Glomerular endothelial cell (primary cell): ENCODE results near the gene COL9A2. TPM values are rescaled to one million over a fixed set of nuclear protein-coding genes. Genes with fewer than 3 reads are reported as not detected.

Experiments used
- DNase-seq: peaks from one replicate; pipeline ENCODE4 v3.0.0-alpha.2; 2011; ENCODE audit warnings: low read depth, low spot score; ENCODE audit errors: extremely low read depth
- total RNA-seq: library from RNA; depleted of rRNA; stranded (reverse); fragments of >200 nt; gene quantifications from 2 replicates; pipeline ENCODE4 v1.2.3, GENCODE V29; 2015

The COL9A2 gene
- total RNA-seq, 1 donor from 2014 or later: 0.12 TPM

DNA sequence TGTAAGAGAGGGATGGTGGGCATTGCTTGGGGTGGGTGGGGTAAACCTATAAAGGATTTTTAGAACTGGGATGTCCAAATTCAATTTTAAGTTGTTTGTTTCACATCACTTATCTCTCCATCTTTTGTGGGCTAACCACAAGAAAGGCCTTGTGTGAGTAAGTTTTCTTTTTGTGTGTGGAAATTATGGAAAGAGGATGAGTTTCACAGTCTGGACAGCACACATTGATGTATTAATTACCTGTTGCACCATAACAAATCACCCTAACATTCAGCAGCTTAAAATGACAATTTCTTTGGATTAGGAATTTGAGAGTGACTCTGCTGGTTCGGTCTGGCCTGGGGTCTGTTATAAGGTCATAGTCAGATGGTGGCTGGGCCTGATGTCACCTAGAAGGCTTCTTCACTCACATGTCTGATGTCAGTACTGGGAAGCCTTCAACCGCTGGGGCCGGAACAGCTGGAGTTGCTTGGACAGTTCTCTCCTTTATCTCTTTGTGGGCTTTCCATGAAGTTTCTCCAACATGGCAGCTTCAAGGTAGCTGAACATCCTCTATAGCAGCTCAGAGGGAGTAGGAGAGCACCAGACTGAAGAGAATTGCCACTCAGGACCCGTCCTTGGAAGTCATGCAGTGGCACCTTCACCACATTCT is 2.0 kb upstream of the COL9A2 start:
- no peak for DNase-seq

DNA sequence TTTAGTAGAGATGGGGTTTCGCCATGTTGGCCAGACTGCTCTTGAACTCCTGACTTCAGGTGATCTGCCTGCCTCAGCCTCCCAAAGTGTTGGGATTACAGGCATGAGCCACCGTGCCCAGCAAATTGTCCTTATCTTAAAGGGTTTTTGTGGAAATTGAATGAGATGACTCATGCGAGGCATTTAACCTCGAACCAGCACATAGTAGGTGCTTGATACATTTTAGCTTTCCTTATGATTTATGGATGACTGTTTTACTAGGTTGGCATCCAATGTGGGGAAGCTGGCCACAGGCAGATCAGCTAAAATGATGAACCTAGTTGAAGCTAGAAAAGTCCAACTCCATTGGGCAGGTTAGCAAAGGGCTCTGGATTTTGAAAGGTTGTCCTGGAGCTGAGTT is 1.4 kb upstream of the COL9A2 start:
- DNase-seq: no peak

DNA sequence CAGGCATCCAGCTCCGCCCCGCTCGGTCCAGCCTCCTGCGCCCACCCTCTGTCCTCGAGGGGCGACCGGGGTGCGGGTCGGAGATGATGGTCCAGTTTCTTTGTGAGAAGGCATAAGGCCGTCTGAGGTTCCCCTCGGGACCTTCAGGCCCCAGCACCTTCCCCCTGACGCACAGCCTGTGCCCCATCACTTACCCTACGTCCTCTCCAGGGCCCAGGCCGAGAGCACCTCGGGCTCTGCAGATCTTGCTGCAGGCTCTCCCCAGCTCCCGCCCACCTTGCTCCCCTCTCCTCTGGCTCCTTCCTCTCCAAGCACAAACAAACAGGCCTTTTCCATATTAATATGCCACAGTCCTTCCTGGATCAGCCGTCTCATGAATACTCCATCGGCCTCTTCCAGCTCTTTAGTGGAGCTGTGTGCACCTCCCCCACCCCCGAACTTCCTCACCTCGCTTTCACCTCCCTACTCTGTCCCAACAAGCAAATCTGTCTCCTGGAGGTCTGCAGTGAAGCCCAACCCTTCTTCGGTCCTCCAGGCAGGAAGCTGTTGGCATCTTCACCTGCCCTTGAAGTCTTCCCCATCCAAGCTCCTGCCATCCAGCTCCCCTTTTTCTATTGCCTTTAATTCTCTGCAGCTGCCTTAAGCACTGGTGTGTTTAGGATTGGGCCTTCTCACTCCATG is 448 bp upstream of the COL9A2 start:
- DNase-seq: no peak

DNA sequence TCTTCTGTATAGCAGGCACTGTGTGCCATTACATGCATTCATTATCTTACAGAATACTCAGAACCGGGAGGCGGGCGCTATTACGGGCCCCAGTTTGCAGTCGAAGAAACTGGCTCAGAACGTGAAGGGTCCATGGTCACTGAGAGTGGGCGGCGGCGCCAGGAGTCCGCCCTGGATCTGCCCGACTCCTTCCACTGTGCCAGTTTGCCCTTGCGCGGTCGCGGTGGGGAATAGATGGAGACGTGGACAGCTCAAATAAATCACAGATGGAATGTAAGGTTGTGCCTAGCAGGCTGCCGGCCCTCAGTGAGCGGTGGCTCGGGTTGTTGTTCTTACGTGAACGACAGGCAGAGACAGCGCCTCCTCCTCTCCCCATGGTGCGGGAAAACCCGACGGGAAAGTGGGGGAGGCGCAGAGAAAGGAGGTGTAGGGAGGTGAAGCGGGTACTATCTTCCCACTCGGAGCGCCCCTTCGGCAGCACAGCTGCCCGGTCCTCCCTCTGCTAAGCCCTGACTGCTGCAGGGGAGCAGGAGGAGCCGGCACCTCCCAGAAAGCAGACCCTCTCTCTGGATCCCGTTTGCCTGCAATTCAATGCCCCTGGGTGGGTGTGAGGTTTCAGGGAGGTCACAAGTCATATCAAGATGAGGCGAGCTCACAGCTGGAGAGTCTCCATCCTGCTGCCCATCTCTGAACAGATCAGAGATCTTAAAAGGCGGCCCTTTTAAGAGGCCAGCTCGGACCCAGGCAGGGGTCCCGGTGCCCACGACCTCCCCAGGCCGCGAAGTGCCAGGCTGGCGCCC is 1.1 kb downstream of the COL9A2 start:
- no peak for DNase-seq

DNA sequence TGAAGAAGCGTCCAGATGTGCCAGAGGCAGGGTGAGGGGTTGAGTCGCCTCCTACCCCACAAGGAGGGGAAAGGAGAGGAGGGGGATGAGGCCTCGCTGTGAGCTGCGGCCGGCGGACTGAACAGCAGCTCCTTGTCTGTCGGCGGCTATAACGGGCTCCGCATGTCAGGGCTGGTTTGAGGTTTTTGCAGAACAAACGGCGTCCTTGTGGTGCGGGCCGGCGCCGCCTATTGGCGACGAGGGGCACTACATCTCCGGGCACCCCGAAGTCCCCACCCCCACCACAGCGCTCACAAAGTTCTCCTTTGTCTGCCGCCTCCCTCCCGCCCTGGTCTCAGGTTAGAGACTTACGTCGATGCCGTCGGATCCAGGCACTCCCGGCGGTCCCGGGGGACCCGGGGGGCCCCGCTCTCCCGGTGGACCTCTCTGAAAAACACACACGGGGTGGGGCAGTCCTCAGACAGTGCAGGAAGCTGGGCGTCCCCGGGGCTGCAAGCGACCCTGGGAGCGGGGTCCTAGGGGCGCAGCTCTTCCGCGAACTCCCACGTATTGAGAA is 1.8 kb downstream of the COL9A2 start:
- peak; percentile 31 for DNase-seq

DNA sequence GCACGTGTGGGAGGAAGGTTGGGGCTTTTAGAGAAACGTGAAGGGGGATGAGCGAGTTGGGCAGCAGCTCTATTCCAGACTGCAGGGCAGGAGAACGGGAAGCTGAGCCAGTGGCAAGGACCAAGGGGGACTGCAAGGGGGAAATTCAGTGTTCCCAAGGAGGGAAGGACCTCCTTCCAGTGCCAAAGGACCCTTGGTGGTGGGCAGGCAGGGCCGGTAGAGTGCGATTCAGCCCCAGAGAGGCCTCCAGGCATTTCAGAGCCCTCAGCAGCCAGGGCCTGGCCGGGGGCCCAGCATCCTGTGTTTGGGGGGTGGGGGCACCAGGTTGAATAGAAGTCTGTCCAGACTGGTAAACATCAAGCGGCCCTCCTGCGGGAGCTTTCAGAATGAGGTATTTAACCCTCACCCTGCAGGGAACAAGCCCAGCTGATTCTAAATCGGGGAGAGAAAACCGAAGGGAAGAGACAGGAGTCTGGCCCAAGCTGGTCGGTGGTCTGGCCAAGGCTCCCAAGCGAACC is 2.3 kb downstream of the COL9A2 start:
- DNase-seq: no peak

DNA sequence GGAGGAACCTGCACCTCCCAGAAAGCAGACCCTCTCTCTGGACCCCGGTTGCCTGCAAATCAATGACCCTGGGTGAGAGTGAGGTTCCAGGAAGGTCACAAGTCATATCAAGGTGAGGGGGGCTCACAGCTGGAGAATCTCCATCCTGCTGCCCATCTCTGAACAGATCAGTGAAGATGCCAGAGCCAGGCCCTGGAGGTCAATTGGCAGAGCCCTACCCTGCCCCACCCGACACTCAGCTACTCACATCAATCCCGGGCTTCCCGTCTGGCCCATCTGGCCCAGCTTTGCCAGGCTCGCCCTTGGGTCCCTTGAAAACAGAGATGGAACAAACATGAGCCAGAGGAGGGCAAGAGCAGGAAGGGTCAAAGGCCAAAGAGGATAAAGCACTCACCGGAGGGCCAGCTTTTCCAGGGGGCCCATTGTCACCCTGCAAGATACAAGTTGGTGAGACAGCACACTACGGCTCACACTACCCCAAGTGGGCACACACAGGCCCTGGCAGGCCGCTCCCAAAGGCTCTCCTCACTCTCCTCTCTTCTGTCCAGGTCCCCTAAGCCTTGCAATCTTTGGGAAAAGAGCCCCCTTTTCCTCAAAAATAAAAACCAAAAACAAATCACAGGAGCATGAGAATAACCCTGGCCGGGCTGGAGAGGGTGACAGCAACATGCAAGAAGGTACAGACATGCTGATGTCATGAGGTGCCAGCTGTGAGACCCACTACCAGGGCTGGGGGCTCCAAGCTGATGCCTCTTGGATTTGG is 2.9 kb downstream of the COL9A2 start:
- no peak for DNase-seq

DNA sequence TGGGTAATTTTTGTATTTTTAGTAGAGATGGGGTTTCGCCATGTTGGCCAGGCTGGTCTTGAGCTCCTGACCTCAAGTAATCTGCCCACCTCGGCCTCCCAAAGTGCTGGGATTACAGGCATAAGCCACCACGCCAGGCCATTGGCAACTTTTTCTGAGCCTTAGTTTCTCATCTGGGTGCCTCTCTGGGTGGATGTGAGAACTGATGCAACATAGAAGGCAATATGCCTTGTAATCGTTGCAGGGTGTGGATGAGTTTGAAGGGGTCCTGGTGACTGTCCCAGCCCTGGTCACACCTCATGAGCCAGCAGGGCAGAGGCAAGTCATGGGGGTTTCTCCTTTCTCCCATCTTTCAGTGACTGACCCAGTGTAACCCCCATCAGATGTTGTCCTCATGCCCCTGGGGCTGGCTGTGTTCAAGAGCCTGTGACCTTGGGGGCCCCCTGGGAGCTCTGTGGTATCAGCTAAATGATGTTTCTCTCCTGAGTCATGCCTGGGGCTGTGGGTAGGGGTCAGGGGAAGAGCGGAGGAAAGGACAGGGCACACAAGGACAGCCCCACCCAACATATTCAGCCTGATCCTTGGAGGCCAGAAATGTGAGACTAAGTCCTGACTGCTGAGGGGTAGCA is 3.6 kb downstream of the COL9A2 start:
- DNase-seq: no peak

DNA sequence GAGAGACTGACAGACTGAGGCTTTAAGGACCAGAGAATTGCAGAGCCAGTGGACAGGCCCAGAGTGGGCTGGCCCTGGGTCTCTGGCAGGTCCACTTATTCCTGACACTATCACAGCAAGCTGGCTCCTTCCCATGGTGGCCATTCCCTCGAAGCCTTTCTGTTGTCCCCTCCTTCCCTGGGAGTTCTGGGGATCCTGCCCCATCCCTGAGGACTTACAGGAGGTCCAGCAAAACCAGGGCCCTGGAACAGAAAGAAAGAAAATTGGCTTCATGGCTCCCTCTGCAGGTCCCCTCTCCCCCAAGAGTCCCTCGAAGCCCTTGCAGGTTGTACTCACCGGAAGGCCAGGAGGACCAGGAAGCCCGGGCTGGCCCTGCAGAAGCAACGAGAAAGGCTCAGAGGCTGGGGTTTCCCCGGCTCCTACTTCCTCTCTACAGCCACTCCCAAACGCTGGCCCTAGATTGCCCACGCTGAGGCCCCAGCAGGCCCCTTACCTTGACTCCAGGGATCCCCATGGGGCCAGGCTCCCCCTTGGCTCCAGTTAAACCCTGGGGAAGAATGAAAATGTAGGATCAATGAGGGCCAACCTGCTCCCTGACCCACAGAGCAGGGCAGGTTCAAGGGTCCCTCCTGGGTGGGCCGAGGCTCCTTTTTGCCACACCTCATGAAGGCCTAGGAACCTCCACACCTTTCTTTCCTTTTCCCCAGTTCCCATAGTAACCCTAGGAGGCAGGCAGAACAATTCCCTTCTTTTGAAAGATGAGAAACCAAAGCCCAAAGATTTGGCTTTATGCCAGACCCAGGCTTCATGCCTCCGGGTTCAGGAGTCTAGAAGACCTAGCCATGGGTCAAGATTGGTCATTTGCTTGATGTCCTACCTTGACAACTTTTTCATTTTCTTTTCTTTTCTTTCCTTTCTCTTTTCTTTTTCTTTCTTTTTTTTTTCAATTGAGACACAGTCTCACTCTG is 4.6 kb downstream of the COL9A2 start:
- DNase-seq: no peak

DNA sequence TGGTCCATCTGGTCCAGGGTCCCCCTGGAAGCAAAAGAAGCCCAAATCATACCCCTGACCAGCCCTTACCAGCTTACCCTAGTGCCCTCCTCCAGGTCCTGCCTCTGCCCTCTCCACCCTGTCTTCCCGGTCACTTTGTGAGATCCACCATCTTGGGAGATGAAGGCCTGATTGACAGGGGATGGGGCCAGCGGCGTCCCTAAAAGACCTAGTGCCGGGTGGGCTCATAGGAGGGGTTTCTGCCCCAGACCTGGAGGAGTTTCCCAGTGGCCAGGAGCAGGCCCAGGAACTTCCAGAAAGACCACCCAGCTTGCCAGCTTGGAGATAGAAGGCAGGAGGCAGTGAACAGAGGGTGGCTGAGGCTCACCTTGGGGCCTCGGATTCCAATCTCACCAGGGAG is 5.4 kb downstream of the COL9A2 start:
- no peak for DNase-seq

DNA sequence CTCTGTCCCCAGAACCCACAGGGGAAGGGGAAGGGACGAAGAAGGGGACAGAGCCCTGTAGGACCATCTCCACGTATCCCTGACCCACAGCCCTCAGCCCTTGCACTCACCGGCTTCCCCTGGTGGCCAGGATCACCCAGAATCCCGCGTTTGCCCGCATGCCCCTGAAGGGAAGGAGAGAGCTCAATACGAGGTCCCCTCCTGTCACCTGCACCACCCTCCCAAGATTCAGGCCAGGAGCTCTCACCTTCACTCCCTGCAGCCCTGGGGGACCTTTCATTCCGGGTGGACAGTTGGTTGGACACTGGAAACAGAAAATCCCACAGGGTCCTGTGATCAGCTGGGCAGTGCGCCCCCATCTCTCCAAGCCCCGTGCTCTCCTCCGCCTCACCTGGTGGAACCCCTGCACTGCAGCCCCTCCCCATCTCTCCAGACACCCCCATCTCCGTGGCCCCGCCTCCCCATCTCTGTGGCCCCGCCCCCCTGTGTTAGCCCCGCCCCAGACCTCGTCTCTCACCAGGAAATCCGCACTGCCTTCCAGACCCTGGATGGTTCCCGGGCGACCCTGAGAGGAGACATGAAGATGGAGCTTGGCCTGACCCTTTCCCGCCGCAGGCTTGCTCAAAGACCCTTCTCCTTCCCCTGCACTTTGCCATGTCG is 6.0 kb downstream of the COL9A2 start:
- no peak for DNase-seq

DNA sequence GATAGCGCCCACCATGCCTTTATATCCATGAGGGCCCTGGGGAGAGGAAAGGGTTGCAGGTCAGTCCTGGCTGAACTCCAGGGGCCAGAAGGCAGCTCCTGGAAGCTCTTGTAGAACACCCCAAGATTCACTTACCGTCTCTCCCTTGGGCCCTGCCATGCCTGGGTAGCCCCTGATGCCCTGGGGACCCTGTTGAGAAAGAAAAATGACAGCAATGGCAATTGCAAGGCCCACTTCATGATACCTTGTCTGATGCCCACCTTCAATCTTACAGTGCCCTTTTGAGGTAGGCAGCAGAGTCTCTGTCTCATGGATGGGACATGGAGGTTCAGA is 7.0 kb downstream of the COL9A2 start:
- no peak for DNase-seq

DNA sequence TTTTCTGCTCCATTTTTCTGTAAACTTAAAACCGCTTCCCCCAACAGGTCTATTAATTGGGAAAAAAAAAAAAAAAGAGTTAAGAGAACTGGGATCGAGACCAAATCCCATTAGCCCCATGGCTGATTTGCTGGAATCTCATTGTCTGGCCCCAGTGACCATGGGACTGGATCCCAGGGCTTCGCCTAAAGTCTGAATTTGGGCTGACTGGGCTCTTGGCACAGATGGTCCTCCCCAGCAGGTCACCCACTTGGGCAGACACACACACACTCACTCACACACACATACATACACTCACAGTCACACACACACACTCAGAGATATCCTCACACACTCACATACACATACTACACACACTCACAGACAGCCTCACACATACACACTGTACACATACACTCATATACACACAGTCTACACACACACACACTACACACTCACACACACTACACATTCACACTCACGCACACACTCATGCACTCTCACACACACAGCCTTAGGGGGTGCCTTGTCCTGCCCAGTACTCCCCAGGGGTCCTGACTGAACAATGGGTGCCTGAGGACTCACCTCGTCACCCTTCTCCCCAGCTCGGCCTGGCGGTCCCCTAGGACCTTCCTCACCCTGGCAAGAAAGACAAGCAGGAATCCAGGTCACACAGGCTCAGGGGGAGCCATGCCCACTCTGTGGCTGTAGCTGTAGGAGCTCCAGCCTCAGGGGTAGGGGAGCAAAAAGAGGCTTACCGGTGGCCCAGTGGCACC is 7.5 kb downstream of the COL9A2 start:
- DNase-seq: no peak

DNA sequence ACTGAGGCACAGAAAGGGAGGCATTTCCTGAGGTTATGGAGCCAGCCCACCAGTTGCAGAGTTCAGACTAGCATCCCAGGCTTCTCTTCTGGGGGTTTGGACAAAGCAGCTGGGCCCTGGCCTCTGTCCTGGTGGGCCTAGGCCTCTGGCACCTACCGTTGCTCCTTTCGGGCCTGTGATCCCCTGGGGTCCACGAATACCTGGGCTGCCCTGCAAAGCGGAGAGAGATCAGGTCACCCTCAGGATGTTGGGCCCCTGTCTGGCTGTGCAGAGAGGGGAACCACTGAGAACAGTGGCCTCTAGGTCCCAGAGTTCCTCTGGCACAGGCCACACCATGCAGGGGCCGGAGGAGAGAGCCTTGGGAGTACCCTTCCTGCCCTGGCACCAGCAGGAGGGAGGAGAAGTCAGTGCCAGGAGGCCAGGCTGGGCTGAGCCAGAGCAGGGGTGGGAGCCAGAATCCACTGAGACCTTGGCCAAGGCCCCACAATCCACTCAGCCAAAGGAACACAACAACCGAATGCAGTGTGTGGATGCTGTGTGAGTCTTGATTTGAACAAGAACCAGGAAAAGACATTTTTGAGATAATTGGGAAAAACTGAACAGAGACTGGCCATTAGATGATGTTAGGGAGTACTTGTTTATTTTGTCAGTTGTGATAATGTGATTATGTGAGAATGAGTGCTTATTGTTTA is 8.9 kb downstream of the COL9A2 start:
- no peak for DNase-seq

DNA sequence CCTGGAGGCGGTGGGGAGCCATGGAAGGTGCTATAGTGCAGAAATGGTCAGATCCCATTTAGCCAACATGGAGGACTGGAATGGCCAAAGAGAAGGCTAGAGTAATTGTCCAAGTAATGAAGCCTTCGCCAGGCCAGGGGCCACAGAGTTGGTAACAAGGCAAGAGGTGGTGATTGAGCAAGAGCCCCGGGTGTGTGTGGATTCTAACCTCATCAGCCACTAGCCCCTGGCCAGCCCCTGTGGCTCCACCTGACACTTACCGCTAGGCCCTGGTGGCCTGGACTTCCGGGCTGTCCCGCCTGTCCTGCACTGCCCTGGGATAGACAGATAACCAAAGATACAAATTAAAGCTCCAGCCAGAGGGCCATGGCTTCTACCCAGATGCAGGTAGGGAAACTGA is 9.9 kb downstream of the COL9A2 start:
- no peak for DNase-seq

DNA sequence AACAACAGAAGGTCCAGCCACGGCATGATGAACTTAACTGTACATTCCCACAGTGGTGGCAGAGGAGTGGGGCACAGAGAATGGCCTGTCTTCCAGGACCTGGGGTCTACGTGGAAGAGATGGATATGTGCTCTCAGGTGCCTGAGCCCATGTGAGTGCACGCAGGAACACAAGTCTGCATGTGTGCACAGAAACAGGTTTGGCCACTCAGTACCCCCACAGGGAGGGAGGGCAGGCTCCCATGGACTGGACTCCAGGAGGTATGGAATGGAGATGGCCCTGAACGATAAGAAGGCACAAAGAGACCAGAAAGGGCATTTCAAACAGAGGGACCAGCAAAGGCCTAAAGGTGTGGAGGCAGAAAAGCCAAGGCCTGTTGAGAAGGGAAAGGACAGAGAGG is 10.8 kb downstream of the COL9A2 start:
- DNase-seq: no peak

DNA sequence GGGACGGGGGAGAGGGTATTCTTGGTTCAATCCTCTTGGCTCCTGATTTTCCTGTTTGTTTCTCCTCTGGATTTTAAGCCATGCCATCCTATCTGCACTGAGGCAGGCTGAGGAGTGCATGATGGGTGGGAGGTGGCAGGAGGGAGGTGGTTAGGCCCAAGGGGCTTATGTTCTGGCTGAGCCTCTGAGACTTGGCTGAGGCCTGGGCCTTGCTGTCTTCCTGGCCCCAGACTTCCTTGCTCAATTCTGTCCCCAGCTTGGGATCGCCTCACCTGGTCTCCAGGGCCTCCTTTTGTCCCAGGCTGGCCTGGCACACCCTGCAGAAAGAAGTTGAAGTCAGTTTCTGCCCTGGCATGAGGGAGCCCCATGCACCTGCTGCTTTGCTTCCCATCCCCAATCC is 11.2 kb downstream of the COL9A2 start:
- no peak for DNase-seq
